ENCODE measurements around the gene CIAO2A. TPM values are rescaled to one million over a fixed set of nuclear protein-coding genes. Genes with fewer than 3 reads are reported as not detected.

Gene CIAO2A, protein sequence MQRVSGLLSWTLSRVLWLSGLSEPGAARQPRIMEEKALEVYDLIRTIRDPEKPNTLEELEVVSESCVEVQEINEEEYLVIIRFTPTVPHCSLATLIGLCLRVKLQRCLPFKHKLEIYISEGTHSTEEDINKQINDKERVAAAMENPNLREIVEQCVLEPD
- total RNA-seq (10 to 100 TPM; 51.4 to 73.0 TPM), polyA plus RNA-seq (ENCODE audit: insufficient read length in 6 of 6) (10 to 100 TPM; 55.5 to 66.2 (median 59.2) TPM)
- long read RNA-seq, donor 1, transcript CIAO2A-201 (5 exons, 1,105 nt) = major isoform, 63 of 76 reads
- long read RNA-seq, donor 1, transcript CIAO2A-202 (4 exons, 826 nt) = minor isoform, 12 of 76 reads
- long read RNA-seq, donor 1, partial matches to known transcripts = 0 of 76 reads
- long read RNA-seq, donor 1, other reads (novel, unspliced or antisense) = 0 of 76 reads
- long read RNA-seq, donor 2, transcript CIAO2A-202 (4 exons, 826 nt) = minor isoform, 8 of 50 reads
- long read RNA-seq, donor 2, transcript CIAO2A-201 (5 exons, 1,105 nt) = major isoform, 42 of 50 reads
- long read RNA-seq, donor 2, partial matches to known transcripts = 0 of 50 reads
- long read RNA-seq, donor 2, other reads (novel, unspliced or antisense) = 0 of 50 reads
- long read RNA-seq, donor 3, transcript CIAO2A-201 (5 exons, 1,105 nt) = major isoform, 27 of 36 reads
- long read RNA-seq, donor 3, transcript CIAO2A-202 (4 exons, 826 nt) = minor isoform, 8 of 36 reads
- long read RNA-seq, donor 3, partial matches to known transcripts = 0 of 36 reads
- long read RNA-seq, donor 3, other reads (novel, unspliced or antisense) = 0 of 36 reads
- long read RNA-seq, donor 4, transcript CIAO2A-202 (4 exons, 826 nt) = minor isoform, 10 of 53 reads
- long read RNA-seq, donor 4, transcript CIAO2A-201 (5 exons, 1,105 nt) = major isoform, 42 of 53 reads
- long read RNA-seq, donor 4, partial matches to known transcripts = 0 of 53 reads
- long read RNA-seq, donor 4, other reads (novel, unspliced or antisense) = 0 of 53 reads
- long read RNA-seq, donor 5, transcript CIAO2A-201 (5 exons, 1,105 nt) = major isoform, 28 of 37 reads
- long read RNA-seq, donor 5, transcript CIAO2A-202 (4 exons, 826 nt) = minor isoform, 8 of 37 reads
- long read RNA-seq, donor 5, partial matches to known transcripts = 0 of 37 reads
- long read RNA-seq, donor 5, other reads (novel, unspliced or antisense) = 0 of 37 reads
- long read RNA-seq, donor 6, transcript CIAO2A-202 (4 exons, 826 nt) = minor isoform, 20 of 93 reads
- long read RNA-seq, donor 6, transcript CIAO2A-201 (5 exons, 1,105 nt) = major isoform, 73 of 93 reads
- long read RNA-seq, donor 6, partial matches to known transcripts = 0 of 93 reads
- long read RNA-seq, donor 6, other reads (novel, unspliced or antisense) = 0 of 93 reads
- long read RNA-seq, donor 7, transcript CIAO2A-202 (4 exons, 826 nt) = minor isoform, 10 of 40 reads
- long read RNA-seq, donor 7, transcript CIAO2A-201 (5 exons, 1,105 nt) = major isoform, 29 of 40 reads
- long read RNA-seq, donor 7, partial matches to known transcripts = 0 of 40 reads
- long read RNA-seq, donor 7, other reads (novel, unspliced or antisense) = 0 of 40 reads
- long read RNA-seq, donor 8, transcript CIAO2A-201 (5 exons, 1,105 nt) = major isoform, 15 of 21 reads
- long read RNA-seq, donor 8, transcript CIAO2A-202 (4 exons, 826 nt) = minor isoform, 6 of 21 reads
- long read RNA-seq, donor 8, partial matches to known transcripts = 0 of 21 reads
- long read RNA-seq, donor 8, other reads (novel, unspliced or antisense) = 0 of 21 reads
- long read RNA-seq, donor 9 = 0 reads
- long read RNA-seq, donor 10, transcript CIAO2A-202 (4 exons, 826 nt) = minor isoform, 9 of 63 reads
- long read RNA-seq, donor 10, transcript CIAO2A-201 (5 exons, 1,105 nt) = major isoform, 51 of 63 reads
- long read RNA-seq, donor 10, partial matches to known transcripts = 1 of 63 reads
- long read RNA-seq, donor 10, other reads (novel, unspliced or antisense) = 2 of 63 reads
- long read RNA-seq, donor 11 = 0 reads
- long read RNA-seq, donor 12, transcript CIAO2A-201 (5 exons, 1,105 nt) = major isoform, 17 of 21 reads
- long read RNA-seq, donor 12, partial matches to known transcripts = 0 of 21 reads
- long read RNA-seq, donor 12, other reads (novel, unspliced or antisense) = 0 of 21 reads

GRCh38 chr15:64093627-64094417 lies at the start of gene CIAO2A:
Gene CIAO2A, minus strand, starts transcription at chr15:64093838. Its CDS starts 70 bp downstream, at chr15:64093768.
- no peak for TF ChIP-seq CTCF (IDR thresholded peaks at IDR 0.05)
- peak within 1 kb of the TSS; percentile 49 to 81 for H3K4me3 ChIP-seq
- peaks cover 24 to 82% of the 10 kb centered on the region in 2 donors for H3K4me1 ChIP-seq
- peak within 1 kb of the TSS; percentile 90 to 95 for H3K27ac ChIP-seq
- H3K9me3 ChIP-seq = no peaks in the 10 kb centered on the region
- intact Hi-C loops (cut with DNase I) = no loop called here
- ATAC-seq = peak; percentile 86
- H3K27me3 ChIP-seq = no peaks in the 10 kb centered on the region
- peak; percentile 93 to 98 (median 96) for DNase-seq
- peaks cover 0 to 4% of the 10 kb centered on the region in 2 donors for H3K36me3 ChIP-seq

DNA sequence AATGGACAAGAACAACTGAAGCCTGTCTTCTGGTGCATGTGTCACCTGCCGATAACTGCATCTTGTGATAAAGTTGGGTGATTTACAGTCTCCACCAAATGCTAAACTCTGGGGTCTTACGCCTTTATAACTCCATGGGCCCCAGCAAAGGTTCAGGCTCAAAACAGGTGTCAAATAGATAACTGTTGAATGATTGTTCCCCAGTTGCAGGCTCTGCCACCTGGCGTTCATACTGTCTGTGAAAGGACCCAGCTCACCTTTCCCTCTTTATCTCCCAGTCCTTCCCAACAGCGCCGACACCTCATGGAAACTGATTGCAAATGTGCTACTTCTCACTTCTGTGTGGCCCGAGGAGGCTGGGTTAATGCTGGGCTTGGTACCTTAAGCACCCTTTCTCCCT lies 49.6 kb upstream of the CIAO2A start:
- ATAC-seq = no peak
- Histone ChIP-seq H3K36me3 (peaks cover 3 to 57% of the 10 kb centered on the region in 2 donors), H3K4me1 (no peaks in the 10 kb centered on the region), H3K27me3 (no peaks in the 10 kb centered on the region), H3K9me3 (no peaks in the 10 kb centered on the region), H3K4me3 (no peak overlapping the region), H3K27ac (no peak overlapping the region)
- intact Hi-C loops (cut with DNase I) = no loop called here
- DNase-seq = no peak
- no peak for TF ChIP-seq CTCF (IDR thresholded peaks at IDR 0.05)

DNA sequence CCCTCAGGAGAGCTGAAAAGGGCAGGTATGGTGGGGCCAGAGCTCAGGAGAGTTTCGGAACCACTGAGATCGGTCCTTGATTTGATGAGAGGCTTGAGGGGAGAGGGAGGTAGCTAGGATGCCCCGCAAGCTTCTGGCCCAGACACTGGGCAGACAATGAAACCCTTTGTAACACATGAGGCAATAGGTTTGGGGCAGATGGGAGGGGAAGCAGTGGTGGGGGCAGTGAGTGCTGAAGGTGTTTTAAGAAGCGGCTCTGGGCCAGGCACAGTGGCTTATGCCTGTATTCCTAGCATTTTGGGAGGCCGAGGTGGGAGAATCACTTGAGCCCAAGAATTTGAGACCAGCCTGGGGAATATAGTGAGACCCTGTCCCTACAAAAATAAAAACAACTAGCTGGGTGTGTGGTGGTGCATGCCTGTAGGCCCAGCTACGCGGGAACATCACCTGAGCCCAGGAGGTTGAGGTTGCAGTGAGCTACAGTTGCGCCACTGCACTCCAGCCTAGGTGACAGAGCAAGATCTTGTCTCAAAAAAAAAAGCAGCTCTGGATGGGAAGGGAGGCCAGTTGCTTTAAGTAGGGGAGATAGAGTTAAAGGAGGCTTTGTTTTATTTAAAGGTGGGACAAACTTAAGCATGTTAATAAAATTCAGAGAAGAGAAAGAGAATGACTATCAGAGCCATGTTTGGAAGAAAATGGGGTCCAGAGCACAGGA lies 48.3 kb upstream of the CIAO2A start:
- H3K36me3 ChIP-seq = peaks cover 3 to 70% of the 10 kb centered on the region in 2 donors
- no peak for TF ChIP-seq CTCF (IDR thresholded peaks at IDR 0.05)
- intact Hi-C loops (cut with DNase I) = no loop called here

More for the DNA sequence above, 48.3 kb upstream of the CIAO2A start:
- Histone ChIP-seq H3K9me3 (no peaks in the 10 kb centered on the region), H3K4me3 (no peak overlapping the region), H3K4me1 (no peaks in the 10 kb centered on the region), H3K27ac (no peak overlapping the region), H3K27me3 (no peaks in the 10 kb centered on the region)
- DNase-seq = no peak
- ATAC-seq = no peak
